ENCODE data around the gene PCDHB4. TPM values are rescaled to one million over a fixed set of nuclear protein-coding genes. Genes with fewer than 3 reads are reported as not detected.

PCDHB4 gene
- total RNA-seq (2022) (0.44 and 1.3 TPM in 2 replicates), Bru-seq, nascent RNA (percentile 42 among the genes with signal in this experiment), BruChase-seq, experiment 1, labeled RNA remaining after a 6-hour chase (percentile 71 among the genes with signal in this experiment), BruChase-seq, experiment 2, labeled RNA remaining after a 2-hour chase (percentile 53 among the genes with signal in this experiment)
- long read RNA-seq: 0 reads

- Mint-ChIP-seq H3K4me3 (ENCODE audit: unreplicated experiment) (no peak within 1 kb of the TSS), H3K4me1 (ENCODE audit: insufficient read depth, unreplicated experiment) (no peaks in the 10 kb centered on the region), H3K27me3 (ENCODE audit: insufficient read depth, unreplicated experiment) (no peaks in the 10 kb centered on the region), H3K9me3 (ENCODE audit: unreplicated experiment) (peaks cover 14% of the 10 kb centered on the region), H3K36me3 (ENCODE audit: insufficient read depth, unreplicated experiment) (peaks cover 9% of the 10 kb centered on the region), H3K27ac (ENCODE audit: low read depth, unreplicated experiment) (no peak within 1 kb of the TSS)
- peak; percentile 17 for DNase-seq (ENCODE audit: unreplicated experiment)
- ChIA-PET POLR2A (no interaction called here), CTCF (interaction anchor here (1.7 kb wide), 1 partner anchor 71 kb away, joined by 4 read pairs; the partner anchor contains the start of gene PCDHB10)
- peak; percentile 22 for TF ChIP-seq CTCF (IDR thresholded peaks at IDR 0.05; ENCODE audit: unreplicated experiment)
- intact Hi-C loops (cut with micrococcal nuclease): no loop called here
- no TSS peak for BruUV-seq (replicated peaks)
Observed at GRCh38 chr5:141121563-141121962, at the start of gene PCDHB4. PCDHB4 (plus strand) TSS chr5:141121818; CDS start chr5:141121999, 181 bp downstream.

- TF ChIP-seq CTCF (IDR thresholded peaks at IDR 0.05; ENCODE audit: unreplicated experiment): no peak
- no peak overlapping the region for H3K4me3 Mint-ChIP-seq (ENCODE audit: unreplicated experiment)
- CTCF ChIA-PET: interaction anchor here (0.7 kb wide), 1 partner anchor 135 kb away, joined by 4 read pairs; no protein-coding TSS in a partner anchor
- POLR2A ChIA-PET: no interaction called here
- no peak for DNase-seq (ENCODE audit: unreplicated experiment)
- no peaks in the 10 kb centered on the region for H3K27me3 Mint-ChIP-seq (ENCODE audit: insufficient read depth, unreplicated experiment)
- intact Hi-C loops (cut with micrococcal nuclease): no loop called here
- no peaks in the 10 kb centered on the region for H3K36me3 Mint-ChIP-seq (ENCODE audit: insufficient read depth, unreplicated experiment)
- H3K9me3 Mint-ChIP-seq (ENCODE audit: unreplicated experiment): no peaks in the 10 kb centered on the region
- H3K4me1 Mint-ChIP-seq (ENCODE audit: insufficient read depth, unreplicated experiment): peaks cover 7% of the 10 kb centered on the region
- H3K27ac Mint-ChIP-seq (ENCODE audit: low read depth, unreplicated experiment): no peak overlapping the region
- no TSS peak for BruUV-seq (replicated peaks)
Observed at GRCh38 chr5:141077826-141078225, 43.8 kb upstream of the PCDHB4 start.

DNA sequence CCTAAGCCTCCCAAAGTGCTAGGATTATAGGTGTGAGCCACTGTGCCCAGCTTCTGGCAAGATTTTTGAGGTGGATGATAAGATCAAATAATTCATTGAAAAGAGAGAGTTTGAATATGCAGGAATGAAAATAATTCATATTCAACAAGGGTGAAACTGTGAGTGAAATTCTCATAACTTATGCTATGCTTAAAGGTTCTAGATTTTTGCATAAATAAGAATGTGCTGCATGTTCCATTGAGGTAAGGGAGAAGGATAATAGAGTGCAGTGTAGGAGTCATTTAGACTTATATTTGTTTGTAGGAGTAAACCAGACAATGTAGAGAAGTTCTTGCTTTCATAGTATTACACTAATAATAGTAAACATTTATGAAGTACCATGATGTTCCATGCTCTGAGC lies 39.4 kb upstream of the PCDHB4 start:
- intact Hi-C loops (cut with micrococcal nuclease): loop anchor here (10.0 kb wide), 1 partner anchor 333 kb away; the partner anchor contains the start of genes PCDHGA10 and PCDHGB7
- BruUV-seq (replicated peaks): no TSS peak
- no peak overlapping the region for H3K4me3 Mint-ChIP-seq (ENCODE audit: unreplicated experiment)

More for the DNA sequence above, 39.4 kb upstream of the PCDHB4 start:
- CTCF ChIA-PET: interaction anchor here (0.7 to 1.0 kb wide), 3 partner anchors 33 to 140 kb away, joined by 3 to 4 read pairs (median 3); partner anchors contain the start of gene PCDHB14
- no peak overlapping the region for H3K27ac Mint-ChIP-seq (ENCODE audit: low read depth, unreplicated experiment)
- no peaks in the 10 kb centered on the region for H3K27me3 Mint-ChIP-seq (ENCODE audit: insufficient read depth, unreplicated experiment)
- POLR2A ChIA-PET: no interaction called here
- peaks cover 7% of the 10 kb centered on the region for H3K4me1 Mint-ChIP-seq (ENCODE audit: insufficient read depth, unreplicated experiment)
- no peaks in the 10 kb centered on the region for H3K9me3 Mint-ChIP-seq (ENCODE audit: unreplicated experiment)
- no peaks in the 10 kb centered on the region for H3K36me3 Mint-ChIP-seq (ENCODE audit: insufficient read depth, unreplicated experiment)
- DNase-seq (ENCODE audit: unreplicated experiment): no peak
- no peak for TF ChIP-seq CTCF (IDR thresholded peaks at IDR 0.05; ENCODE audit: unreplicated experiment)

Measured in MCF 10A (cell line).